NCI-H748 (cell line): ENCODE results near the gene TFAP2D.

ENCODE experiments used
- DNase-seq: peaks from one replicate; lab custom pipeline; 2025; ENCODE audit not compliant: unreplicated experiment; lab: John Stamatoyannopoulos, UW

The TFAP2D gene

DNA sequence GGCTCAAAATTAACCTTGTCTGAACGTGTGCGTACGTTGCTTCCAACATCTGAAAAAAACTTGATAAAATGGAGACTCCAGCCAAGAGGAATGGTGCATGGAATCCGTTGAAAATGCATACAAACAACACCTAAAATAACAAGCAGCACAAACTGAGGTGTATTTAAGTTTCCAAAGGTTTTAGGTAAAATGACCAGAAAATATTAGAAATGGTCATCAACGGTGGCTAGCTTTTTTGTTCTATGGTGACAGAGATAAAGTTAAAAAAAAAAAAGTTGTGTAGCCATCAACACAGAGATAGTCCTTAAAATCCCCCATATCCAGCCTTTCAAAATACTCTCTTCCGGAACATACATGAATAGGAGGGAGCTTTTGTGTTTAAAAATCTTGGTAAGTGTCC, 104.7 kb downstream of the TFAP2D start:
- DNase-seq: no peak

DNA sequence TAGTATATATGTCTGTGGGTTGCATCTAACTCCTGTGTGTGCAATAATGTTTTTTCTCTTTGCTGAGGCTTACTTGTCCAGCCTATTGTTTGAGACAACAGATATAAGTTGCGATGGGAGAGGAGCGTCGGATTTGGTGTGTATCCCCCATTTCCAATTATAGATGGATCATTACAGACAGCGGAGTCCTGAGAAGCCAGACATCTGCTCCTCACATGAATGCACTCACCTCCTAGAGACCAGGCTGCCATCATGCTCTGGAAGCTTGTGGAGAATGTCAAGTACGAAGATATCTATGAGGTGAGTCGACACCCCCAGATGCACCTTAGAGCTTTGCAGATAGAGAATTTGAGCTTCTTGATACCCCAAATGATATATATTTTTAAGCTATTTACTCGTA, 105.3 kb downstream of the TFAP2D start, which contains the start of gene TFAP2B:
TSS of gene TFAP2B (plus strand) at position 199 of the 400 bp plus-strand sequence. CDS start at position 220, 21 bp downstream.
- DNase-seq: no peak

DNA sequence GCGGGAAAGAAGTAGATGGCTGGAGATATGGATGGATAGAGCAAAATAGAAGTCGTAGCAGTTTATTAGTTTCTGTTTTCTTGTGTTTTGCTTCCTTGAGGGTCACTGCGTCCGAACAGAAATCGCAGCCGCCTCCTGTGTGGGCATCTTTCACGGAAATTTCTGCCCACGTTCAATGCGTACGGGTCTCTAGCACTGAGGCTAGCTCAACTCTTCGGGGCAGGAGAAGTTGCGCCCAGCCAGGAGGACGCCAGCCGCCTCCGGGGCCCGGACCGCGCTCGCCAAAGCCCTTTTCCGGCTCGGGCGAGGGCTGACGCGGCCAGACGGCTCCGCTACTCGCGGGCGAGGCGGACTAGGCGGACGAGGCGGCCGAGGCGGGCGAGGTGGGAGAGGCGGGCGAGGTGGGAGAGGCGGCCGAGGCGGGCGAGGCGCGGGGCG, 106.2 kb downstream of the TFAP2D start:
- peak; percentile 46 for DNase-seq

DNA sequence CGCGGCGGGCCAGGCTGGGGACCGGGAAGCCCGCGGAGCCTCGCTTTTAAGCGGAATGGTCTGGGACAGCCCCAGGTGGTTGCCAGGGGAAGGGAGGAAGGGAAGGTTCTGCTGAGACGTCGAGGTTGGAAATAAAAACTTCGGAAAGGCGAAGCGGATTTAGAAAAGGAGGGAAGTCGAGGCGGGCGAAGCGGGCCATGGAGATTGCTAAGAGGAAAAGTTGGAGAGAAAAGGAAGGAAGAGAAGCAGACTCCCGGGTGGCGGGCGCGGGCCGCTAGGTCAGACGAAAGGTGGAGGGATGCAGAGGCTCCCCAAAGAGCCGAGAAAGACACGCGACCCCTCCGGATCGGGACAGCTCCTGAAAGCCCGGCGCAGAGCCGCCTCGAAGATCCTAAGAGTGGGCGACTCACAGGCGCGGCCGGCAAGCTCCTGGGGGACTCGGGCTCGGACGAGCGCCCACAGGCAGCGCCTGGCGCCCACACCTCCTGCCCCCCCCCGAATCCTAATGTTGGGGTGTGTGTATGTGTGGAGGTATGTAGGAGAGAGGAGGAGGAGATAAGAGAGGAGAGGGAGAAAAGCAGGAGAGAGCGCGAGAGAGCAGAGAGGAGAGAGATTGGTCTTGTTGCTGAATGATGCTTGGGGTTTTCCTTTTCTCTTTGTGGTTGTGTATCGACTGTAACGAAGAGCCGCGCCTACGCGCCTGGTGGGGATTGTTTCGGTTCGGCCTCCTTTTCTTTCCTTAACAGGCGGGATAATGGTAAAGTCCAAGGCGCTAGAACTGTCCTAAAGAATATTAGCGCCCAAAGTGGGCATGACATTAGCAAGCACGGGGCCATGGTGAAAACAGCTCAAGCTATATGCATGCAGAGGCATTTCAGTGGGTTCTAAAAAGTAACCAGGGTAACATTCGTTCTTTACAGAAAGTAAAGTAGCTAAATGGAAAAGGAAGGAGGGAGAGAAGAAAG, 106.9 kb downstream of the TFAP2D start:
- peak; percentile 37 for DNase-seq

DNA sequence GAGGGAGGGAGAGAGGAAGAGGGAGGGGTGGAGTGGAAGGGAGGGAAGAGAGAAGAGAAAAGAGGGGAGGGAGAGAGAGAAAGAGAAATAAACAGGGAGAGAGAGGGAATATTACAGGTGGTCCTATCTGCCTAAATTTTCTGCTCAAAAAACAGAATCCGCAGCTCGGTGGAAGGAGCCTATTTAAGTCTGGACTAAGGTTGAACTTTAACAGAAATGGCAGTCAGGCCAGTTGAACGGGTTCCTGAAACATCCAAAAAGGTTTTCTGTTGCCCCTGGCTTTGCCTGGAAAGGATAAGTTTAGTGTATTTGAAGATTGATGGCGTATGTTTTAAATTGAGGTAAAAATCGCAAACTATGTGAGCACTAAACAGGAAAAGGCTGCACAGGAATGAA, 107.5 kb downstream of the TFAP2D start:
- DNase-seq: no peak

DNA sequence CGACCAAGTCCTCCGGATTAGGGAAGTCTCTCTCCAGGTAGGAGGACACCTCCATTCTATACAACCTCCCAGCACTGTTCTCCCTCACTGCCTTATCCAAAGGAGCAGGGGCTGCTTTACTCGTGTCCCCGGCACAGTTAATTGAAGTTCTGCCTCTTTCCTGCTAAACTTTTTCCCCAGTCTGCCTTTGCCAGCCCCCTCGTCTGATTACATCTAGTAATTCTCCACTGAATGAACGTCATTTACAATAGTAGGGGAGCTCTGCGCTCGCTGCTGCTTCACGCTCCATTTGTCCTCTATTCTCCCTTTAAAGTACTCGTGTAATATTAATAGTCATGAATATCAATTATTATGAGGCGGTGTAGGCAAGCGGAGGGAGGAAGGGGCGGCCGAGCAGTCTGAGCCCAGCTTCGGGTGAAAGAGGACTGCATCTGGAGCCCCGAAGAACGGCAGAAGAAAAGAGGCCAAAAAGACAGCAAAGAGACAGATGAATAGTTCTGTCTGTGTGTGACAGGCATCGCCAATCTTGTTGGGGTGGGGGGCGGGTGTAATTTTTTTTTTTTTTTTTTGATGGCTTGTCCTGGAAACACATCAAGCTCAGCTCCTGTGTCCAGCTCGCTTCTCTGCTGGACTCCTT, 108.2 kb downstream of the TFAP2D start:
- peak; percentile 53 for DNase-seq

DNA sequence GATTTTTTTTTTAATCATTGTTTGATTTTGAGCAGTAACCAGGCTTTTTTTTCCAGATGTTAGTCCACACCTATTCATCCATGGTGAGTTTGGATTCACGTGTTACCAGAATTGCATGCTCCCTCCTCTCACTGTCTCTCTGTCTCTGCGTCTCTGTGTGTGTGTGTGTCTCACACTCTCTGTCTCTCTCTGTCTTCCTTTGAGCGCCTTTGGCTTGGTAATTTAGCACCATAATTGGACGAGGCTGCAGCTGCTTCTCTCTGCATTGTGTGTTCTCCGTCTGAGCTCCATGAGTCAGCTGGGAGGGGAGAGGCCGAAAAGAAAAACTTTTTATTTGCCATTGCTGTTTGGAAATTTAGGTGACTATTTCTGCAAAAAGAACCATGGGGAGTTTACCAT, 108.8 kb downstream of the TFAP2D start:
- peak; percentile 93 for DNase-seq
